Fibroblast of skin of scalp (primary cell): ENCODE results near the gene WNT9B.
"Not testable (repeated sequence)": the region's sequence is repeated elsewhere in the genome, so short reads cannot be mapped to it uniquely, and the experiment has no call there.

Source experiments
- DNase-seq: peaks from one replicate; pipeline ENCODE4 v3.0.0-alpha.2; 2013

The WNT9B gene

DNA sequence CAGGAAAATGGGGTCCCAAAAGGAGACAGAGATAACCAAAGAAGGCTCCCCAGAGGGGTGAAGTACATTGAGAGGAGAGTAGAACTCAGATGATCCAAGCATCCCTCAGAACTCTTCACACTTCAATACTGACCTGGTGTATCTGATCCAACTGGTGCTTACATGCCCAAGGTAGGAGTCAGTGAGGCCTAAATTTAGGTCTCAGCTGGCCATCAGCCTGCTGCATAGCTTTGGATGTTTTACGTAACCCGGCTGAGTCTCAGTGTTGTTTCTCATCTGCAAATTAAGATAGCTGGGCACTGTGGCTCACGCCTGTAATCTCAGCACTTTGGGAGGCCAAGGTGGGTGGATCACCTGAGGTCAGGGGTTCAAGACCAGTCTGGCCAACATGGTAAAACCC, 59.9 kb downstream of the WNT9B start:
- no peak for DNase-seq

DNA sequence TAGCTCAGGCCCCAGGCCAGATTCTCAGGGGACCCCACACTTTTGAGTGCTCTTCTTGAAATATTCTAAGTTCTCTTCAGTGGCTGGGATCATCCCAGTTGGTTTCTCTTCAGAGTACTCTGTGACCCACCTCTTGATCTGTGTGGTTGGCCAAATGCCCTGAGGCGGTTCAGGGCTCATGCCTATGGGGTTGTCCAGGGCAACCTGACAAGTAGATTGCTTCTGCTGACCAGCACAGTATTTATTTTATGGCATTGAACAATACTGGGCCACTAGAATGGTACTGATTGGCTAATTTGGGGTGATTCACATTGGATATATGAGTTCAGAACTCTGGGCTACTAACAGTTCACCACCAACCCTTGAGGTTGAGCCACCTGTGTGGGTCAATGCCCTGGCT, 64.2 kb downstream of the WNT9B start:
- DNase-seq, result no peak

DNA sequence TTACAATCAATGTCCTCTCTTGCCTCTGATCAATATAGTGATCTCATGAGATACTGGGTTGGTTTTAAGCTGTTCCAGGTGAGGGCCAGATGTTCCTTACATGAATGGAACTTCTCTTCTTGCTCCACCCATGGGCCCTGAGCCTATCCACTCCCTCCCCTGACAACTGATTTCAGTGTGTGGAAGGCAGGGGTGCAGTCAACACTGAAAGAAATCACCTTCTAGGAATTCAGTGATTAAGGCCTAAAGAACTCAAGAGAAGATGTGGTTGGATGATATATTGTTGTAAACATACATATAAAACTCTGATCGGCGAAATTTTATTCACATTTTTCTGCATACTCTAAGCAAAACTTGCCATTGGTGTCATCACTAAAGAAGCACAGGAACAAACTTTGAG, 64.8 kb downstream of the WNT9B start:
- DNase-seq, result no peak

DNA sequence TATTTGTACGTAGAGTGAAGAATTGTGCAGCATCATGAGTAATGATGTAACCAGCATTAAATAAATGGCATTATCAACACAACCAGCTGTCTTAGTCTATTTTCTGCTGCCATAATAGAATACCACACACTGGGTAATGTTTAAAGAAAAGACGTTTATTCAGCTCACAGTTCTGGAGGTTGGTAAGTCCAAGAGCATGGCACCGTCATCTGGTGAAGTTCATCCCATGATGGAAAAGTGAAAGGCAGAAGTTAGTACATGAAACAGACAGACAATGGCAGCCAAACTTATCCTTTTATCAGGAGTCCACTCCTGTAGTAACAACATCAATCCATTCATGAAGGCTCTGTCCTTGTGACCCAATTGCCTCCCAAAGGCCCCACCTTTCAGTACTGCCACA, 65.2 kb downstream of the WNT9B start:
- no peak for DNase-seq

DNA sequence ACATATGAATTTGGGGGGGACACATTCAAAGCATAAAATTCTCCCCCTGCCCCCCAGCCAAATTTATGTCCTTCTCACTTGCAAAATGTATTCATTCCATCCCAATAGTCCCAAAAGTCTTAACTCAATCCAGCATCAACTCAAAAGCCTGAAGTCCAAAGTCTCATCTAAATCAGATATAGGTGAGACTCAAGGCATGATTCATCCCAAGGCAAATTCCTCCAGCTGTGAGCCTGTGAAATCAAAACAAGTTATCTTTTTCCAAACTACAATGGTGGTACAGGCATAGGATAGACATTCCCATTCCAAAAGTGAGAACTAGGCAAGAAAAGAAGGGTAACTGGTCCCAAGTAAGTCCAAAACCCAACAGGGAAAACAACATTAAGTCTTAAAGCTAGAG, 65.7 kb downstream of the WNT9B start:
- DNase-seq, result no peak

DNA sequence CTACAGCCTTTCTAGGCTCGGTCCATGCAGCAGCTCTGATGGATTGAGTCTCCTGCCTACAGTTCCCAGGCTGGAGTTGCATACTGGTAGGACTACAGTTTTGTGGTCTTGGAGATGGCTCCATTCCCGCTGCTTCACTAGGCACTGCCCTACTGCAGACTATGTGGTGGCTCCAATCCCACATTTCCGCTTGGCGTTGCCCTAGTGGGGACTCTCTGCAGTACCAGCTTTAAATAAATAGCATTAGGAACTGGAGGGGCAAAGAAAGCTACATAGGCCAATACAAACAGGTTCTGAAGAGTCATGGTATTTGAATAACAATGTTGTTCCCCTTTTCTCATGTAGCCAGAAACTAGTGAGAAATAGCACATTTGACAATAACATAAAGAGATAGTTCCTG, 66.1 kb downstream of the WNT9B start:
- no peak for DNase-seq

DNA sequence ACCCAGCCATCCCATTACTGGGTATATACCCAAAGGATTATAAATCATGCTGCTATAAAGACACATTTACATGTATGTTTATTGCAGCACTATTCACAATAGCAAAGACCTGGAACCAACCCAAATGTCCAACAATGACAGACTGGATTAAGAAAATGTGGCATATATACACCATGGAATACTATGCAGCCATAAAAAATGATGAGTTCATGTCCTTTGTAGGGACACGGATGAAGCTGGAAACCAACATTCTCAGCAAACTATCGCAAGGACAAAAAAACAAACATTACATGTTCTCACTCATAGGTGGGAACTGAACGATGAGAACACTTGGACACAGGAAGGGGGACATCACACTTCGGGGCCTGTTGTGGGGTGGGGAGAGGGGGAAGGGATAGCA, 70.6 kb downstream of the WNT9B start:
- not testable (repeated sequence) for DNase-seq

DNA sequence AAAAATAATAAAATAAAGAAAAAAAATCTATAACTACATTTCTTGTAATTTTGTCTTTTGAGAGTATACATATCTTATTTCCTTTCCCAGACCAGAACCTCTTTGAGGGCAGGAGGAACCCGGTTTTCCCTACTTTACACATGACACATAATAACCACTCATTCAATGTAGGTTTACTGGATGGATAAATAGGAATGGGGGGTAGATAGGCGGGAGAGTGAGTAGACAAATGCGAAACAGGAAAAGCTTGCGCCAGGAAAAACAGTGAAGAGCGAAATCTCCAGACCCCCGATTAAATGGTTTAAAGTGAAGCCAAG, 71.1 kb downstream of the WNT9B start:
- no peak for DNase-seq

DNA sequence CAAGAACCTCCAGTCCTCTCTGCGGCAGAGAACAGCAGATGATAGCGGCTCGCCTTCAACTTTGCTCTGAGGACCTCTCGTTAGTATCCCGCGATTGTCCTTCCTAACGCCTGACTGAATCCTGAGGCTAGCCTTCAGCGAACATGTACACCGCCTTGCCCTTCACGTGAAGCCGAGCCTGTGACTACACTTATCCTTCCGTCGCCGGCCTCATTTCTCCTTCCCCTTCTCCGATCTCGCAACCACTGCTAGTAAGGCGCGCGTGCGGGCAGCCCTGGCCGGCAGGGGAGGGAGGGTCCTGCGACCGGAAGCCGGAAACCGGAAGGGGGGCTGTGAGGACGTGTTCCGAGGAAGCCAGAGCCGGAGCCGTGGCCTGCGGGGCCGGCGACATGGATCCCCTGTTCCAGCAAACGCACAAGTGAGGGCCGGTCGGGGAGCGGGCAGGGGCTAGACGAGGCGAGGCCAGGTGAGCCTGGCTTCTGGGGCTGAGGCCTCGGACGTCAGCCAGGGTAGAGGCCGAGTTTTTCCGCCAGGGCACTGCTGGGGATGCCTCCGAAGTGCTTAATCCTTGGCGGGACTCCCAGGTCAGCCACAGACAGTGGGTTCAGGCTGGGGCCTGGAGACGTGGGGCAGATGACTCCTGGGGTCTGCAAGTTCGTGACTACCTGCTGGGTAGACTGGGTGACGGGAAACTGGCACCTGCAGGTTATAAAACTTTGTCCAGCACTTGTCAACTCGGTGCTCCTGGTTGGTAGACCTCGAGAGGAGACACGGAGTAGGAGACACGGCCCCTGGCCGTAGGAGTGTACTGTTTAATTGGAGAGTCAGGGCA, 71.6 kb downstream of the WNT9B start, which contains the start of gene GOSR2:
GOSR2 (plus strand) TSS at position 357 of the 832 bp plus-strand sequence; CDS start at position 390, 33 bp downstream.
- DNase-seq, result peak; percentile 89

DNA sequence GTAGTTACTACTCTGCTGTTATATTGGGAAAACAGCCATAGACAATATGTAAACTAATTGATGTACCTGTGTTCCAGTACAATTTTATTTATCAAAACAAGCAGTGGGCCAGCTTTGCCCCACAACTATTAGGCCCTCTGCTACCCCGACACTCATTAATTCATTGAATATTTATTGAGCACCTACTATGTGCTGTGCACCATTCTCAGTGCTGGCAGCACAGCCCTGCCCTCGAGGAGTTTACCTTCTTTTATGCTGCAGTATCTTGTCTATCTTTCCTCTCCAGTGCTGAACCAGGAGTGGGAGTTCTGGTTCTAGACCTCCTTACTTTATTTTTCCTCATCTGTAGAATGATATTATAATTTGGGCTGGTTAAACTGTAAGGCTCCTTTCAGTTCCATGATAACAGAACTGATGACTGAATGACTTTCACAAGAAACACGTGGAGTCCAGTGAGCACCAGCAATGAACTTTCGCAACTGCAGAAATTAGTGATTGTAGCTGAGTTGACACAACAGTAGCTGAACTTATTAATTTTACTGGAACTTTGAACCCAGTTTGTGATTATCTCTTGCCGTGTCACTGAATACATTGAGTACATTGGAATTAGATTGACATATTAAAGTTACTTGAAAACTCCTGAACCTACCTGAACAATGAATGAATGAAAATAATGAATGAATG, 73.9 kb downstream of the WNT9B start:
- DNase-seq, result no peak

DNA sequence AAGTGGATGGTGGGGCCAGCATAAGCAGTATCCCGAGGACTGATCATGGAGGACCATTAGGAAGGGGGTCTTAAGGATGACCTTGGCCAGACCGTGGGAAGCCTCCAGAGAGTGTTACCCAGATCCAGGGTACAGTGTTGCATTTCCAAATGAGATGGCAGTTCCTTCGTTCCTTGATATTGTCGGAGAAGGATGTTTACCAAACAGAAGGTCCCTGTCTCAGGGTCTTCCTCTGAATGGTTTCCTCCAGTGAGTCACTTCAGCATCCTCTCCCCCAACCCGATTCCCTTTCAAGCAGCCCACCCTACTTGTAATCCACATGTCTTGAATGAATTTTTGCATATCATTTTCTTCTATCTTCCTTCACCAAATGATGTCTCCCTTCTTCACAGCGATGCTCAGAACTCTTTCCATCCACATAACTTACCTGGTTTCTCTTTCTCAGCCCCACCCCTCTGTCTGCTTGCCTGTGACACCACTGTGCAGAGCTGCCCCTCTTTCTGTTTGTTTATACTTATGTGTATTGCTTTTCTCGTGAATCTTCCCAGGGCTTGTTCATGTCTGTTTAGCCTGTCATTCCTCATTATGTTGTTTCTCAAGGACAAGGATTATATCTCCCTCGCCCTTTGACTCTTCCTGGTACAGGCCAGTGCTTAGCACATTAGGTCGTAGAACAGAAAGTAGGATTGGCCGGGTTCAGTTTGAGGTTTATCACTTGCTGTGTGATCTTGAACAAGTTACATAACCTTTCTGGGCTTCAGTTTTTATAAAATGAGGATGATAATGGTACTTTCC, 77.3 kb downstream of the WNT9B start:
- no peak for DNase-seq

DNA sequence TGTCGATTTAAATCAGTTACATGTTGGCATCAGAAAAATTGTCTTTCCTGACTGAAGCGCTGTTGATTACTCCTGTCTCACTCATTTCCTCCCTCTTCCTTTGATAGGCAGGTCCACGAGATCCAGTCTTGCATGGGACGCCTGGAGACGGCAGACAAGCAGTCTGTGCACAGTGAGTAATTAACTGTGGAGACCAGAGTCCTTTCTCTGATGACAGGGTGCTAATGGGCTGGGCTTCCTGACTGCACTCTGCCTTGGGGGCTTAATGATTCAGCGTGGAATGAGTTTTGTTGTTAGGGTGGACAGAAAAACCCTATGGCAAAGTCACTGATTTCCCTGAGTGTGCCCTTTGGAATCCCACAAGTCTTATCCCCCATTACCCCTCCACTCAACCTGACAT, 78.0 kb downstream of the WNT9B start:
- DNase-seq, result peak; percentile 47

DNA sequence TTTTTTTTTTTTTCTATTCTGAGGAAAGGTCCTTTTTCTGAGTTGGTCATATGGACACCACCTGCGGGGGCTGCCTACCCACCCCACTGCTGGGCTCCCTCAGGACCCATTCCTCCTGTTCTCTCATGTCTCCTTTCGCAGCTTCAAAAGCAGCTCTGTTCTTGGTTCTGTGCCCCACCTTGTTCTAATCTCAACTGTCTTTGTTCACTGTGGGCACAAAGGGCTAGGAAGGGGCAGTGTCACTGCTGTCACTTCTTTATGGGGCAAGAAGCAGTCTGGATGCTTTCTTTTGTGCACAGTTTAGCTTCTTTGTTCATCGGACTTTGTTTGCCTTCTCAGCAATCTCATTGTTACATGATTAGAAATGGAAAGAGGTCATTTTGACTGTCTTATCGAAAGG, 78.7 kb downstream of the WNT9B start:
- no peak for DNase-seq

DNA sequence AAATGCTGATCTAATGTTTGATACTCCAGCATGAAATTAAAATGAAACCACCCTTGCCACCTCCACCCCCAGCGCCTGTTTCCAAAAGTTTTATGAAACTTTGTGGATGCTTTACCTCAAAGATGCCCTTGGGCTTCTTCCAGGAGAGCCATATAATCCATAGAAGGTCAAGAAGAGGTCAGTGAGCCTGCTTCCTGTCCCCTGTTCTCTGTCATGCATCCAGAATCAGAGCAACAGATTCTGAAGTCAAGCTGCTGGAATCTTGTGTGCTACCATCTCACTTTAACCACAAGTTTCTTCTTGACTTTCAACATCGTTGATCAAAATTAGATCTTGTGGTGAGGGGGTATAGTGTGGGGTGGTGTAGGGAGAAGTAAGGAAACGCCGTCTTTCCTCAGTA, 80.2 kb downstream of the WNT9B start:
- DNase-seq, result no peak

DNA sequence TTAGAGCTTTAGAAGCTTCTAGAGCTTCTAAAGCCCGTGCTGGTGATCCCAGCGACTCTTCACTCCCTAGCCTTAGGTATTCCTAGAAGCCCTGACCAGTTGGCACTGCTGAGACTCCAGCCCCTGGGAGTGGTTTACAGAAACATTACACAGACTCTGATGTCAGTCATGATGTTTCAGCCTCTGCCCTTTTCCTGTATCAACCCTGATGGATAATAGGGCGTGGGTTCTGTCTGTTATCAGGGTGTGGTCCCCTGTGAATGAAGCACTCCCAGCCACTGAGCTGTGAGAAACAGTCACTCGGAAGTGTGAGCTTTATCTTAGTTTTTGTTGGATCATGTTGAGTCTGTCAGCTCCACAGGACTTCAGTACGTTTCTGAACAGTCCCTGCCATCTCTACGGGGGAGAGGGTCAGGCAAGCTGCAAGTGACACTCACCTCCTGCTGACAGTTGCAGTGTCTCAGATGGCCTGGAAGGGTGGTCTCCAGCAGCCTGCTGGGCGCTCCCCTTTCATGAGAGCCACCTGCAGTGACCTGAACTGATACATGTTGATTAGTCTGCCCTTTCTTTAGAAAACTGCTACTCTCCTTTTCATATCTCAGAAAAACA, 84.4 kb downstream of the WNT9B start:
- DNase-seq, result peak; percentile 16
